Measurements from ENCODE around the gene TBC1D3E. TPM values are rescaled to one million over a fixed set of nuclear protein-coding genes. Genes with fewer than 3 reads are reported as not detected.
"Not testable (repeated sequence)": the region's sequence is repeated elsewhere in the genome, so short reads cannot be mapped to it uniquely, and the experiment has no call there.

The TBC1D3E gene
- 10 to 100 TPM in 1 of 4 donors, not detected in 3; 10.3 TPM for polyA plus RNA-seq
- long read RNA-seq, donor 1: 0 reads
- long read RNA-seq, donor 2: 0 reads
- long read RNA-seq, donor 3: 0 reads
- long read RNA-seq, donor 4: 0 reads
- long read RNA-seq, donor 5: 0 reads
- long read RNA-seq, donor 6: 0 reads
- long read RNA-seq, donor 7: 0 reads
- long read RNA-seq, donor 8: 0 reads
- long read RNA-seq, donor 9: 0 reads
- long read RNA-seq, donor 10: 0 reads

DNA sequence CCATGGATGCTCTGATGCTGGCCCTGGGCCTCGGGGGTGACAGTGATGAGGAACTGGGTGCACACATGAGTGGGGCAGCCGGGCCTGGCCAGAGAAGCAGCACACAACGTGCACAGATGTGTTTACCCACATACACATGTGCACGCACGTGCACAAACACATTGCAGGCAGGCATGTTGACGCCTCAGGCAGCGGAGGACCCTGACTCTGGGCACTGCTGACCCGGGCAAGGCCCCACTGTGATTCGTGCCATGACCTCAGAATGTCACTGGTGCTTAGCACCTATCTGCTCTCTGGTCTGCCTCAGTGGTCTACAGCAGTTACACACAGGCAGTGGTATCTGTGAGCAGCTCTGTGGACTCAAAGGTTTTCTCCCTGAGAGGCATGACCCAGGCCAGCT, at the start of gene TBC1D3E:
Gene TBC1D3E (plus strand): TSS at position 301 of the 400 bp plus-strand sequence. CDS start 1,545 bp downstream, outside the sequence.
- no CpG with 5 or more reads among the region's 9 CpGs for WGBS, 3 donors

DNA sequence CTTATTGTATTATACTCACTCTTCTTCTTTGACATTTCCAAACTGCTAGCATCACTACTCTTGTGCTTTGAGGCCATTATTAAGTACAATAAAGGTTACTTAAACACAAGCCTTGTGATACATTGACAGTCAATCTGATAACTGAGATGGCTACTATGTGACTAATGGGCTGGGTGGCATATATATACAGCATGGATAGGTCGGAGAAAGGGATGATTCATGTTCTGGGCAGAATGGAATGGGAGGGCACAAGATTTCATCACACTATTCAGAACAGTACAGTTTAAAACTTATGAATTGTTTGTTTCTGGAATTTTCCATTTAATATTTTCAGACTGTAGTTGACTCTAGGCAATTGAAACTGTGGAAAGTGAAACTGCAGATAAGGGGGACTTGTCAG, 40.4 kb upstream of the TBC1D3E start:
- not testable (repeated sequence) for H3K27ac ChIP-seq (ENCODE audit: low read depth in 1 of 3, low read length in 2 of 3); H3K4me1 ChIP-seq (ENCODE audit: control insufficient read depth in 3 of 3, insufficient read depth in 2 of 3, low read depth in 1 of 3, low read length in 2 of 3); H3K36me3 ChIP-seq (ENCODE audit: control insufficient read depth in 3 of 3, insufficient read depth in 2 of 3, low read depth in 1 of 3, low read length in 3 of 3); FAIRE-seq; H3K27me3 ChIP-seq (ENCODE audit: control insufficient read depth in 3 of 3, insufficient read depth in 3 of 3, low read length in 3 of 3); H3K9me3 ChIP-seq (ENCODE audit: control insufficient read depth in 2 of 2, insufficient read depth in 1 of 2, low read depth in 1 of 2, low read length in 1 of 2); DNase-seq; H3K4me3 ChIP-seq (ENCODE audit: low read depth in 1 of 3, low read length in 3 of 3)
- WGBS, 3 donors: no CpG with 5 or more reads among the region's 1 CpG

More for the DNA sequence above, at the start of gene TBC1D3E:
- not testable (repeated sequence) for FAIRE-seq; H3K36me3 ChIP-seq (ENCODE audit: control insufficient read depth in 3 of 3, insufficient read depth in 2 of 3, low read depth in 1 of 3, low read length in 3 of 3); H3K27ac ChIP-seq (ENCODE audit: low read depth in 1 of 3, low read length in 2 of 3); H3K27me3 ChIP-seq (ENCODE audit: control insufficient read depth in 3 of 3, insufficient read depth in 3 of 3, low read length in 3 of 3); DNase-seq; H3K4me3 ChIP-seq (ENCODE audit: low read depth in 1 of 3, low read length in 3 of 3); H3K9me3 ChIP-seq (ENCODE audit: control insufficient read depth in 2 of 2, insufficient read depth in 1 of 2, low read depth in 1 of 2, low read length in 1 of 2); H3K4me1 ChIP-seq (ENCODE audit: control insufficient read depth in 3 of 3, insufficient read depth in 2 of 3, low read depth in 1 of 3, low read length in 2 of 3)

DNA sequence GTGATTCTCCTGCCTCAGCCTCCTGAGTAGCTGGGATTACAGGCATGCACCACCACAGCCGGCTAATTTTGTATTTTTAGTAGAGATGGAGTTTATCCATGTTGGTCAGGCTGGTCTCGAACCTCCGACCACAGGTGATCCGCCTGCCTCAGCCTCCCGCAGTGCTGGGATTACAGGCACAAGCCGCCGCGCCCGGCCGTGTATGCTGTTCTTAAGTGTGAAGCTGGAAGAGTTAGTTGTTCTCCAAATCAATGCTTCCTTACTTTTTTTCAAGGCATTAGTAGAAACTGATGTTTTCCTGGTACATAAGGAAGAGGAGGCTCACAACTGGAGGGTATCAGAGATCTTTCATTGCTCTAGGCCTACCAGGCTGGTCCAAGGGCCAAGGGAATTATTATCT, 39.6 kb upstream of the TBC1D3E start:
- H3K27me3 ChIP-seq (ENCODE audit: control insufficient read depth in 3 of 3, insufficient read depth in 3 of 3, low read length in 3 of 3); H3K27ac ChIP-seq (ENCODE audit: low read depth in 1 of 3, low read length in 2 of 3); DNase-seq; H3K4me3 ChIP-seq (ENCODE audit: low read depth in 1 of 3, low read length in 3 of 3); FAIRE-seq; H3K9me3 ChIP-seq (ENCODE audit: control insufficient read depth in 2 of 2, insufficient read depth in 1 of 2, low read depth in 1 of 2, low read length in 1 of 2); H3K4me1 ChIP-seq (ENCODE audit: control insufficient read depth in 3 of 3, insufficient read depth in 2 of 3, low read depth in 1 of 3, low read length in 2 of 3); H3K36me3 ChIP-seq (ENCODE audit: control insufficient read depth in 3 of 3, insufficient read depth in 2 of 3, low read depth in 1 of 3, low read length in 3 of 3): not testable (repeated sequence)
- WGBS, 3 donors: 89 to 94% methylated on average over 6 of the region's 10 CpGs; no CpG with 5 or more reads in 1 of the 3 donors

DNA sequence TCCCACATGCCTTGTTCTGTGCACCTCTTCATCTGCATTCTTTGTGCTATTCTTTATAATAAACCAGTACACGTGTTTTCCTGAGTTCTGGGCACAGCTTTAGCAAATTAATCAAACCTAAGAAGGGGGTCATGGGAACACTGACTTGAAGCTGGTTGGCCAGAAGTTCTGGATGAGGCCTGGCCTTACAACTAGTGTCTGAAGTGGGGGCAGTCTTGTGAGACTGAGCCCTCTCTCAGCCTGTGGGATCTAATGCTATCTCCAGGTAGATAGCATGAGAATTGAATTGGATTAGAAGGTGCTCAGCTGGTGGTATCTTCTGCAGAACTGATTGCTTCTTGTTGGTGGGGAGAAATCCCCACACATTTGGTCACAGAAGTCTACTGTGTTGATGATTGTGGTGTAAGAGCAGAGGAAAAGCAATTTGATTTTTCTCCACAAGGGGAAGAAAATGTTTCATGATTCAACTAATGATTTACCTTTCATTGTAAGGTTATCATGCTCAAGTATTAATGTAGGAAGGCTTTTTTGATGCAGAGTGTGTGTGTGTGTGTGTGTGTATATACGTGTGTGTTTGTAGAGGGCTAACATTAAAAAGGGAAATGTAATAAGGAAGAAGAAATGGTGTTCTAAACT, 33.6 kb upstream of the TBC1D3E start:
- not testable (repeated sequence) for H3K9me3 ChIP-seq (ENCODE audit: control insufficient read depth in 2 of 2, insufficient read depth in 1 of 2, low read depth in 1 of 2, low read length in 1 of 2); FAIRE-seq; H3K4me1 ChIP-seq (ENCODE audit: control insufficient read depth in 3 of 3, insufficient read depth in 2 of 3, low read depth in 1 of 3, low read length in 2 of 3); H3K36me3 ChIP-seq (ENCODE audit: control insufficient read depth in 3 of 3, insufficient read depth in 2 of 3, low read depth in 1 of 3, low read length in 3 of 3); DNase-seq; H3K27ac ChIP-seq (ENCODE audit: low read depth in 1 of 3, low read length in 2 of 3); H3K4me3 ChIP-seq (ENCODE audit: low read depth in 1 of 3, low read length in 3 of 3); H3K27me3 ChIP-seq (ENCODE audit: control insufficient read depth in 3 of 3, insufficient read depth in 3 of 3, low read length in 3 of 3)
- no CpG with 5 or more reads among the region's 2 CpGs for WGBS, 3 donors

DNA sequence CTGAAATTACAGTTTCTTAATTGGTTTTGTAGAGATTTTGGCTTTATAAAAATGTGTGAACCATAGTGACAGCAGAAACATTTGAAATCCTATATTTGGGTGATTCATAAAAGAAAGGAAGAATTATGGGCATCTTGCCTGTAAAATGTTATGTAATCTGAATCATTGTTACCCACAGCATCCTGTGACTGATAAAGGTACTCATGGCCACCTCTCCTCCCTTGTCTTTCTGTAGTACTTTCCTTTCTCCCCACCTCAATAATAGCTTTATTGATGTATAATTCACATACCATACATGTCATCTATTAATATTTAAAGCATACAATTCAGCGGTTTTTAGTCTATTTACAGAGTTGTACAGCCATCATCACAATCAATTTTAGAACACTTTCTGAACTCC, 28.5 kb upstream of the TBC1D3E start:
- H3K4me1 ChIP-seq (ENCODE audit: control insufficient read depth in 3 of 3, insufficient read depth in 2 of 3, low read depth in 1 of 3, low read length in 2 of 3); H3K36me3 ChIP-seq (ENCODE audit: control insufficient read depth in 3 of 3, insufficient read depth in 2 of 3, low read depth in 1 of 3, low read length in 3 of 3); H3K27me3 ChIP-seq (ENCODE audit: control insufficient read depth in 3 of 3, insufficient read depth in 3 of 3, low read length in 3 of 3); DNase-seq; H3K9me3 ChIP-seq (ENCODE audit: control insufficient read depth in 2 of 2, insufficient read depth in 1 of 2, low read depth in 1 of 2, low read length in 1 of 2); FAIRE-seq; H3K4me3 ChIP-seq (ENCODE audit: low read depth in 1 of 3, low read length in 3 of 3); H3K27ac ChIP-seq (ENCODE audit: low read depth in 1 of 3, low read length in 2 of 3): not testable (repeated sequence)
- WGBS, 3 donors: no CpG with 5 or more reads among the region's 1 CpG

DNA sequence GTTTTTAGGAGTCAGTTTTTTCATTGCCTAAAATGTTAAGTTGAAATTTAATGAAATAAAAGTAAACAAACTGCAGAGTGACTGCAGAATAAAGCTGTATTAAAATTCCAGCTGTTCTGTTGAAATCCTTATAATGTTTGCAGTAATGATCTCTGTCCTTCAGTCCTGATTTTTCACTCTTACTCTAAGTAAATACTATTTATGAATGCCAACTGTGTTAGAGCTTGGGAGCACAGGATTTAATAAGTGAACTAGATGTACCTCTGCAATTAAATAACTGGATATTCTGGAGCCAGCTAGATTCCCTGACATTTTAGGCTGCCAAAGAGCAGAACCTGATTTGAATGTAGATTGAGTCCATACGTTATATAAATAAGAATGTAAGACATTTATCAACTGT, 7.9 kb upstream of the TBC1D3E start:
- H3K9me3 ChIP-seq (ENCODE audit: control insufficient read depth in 2 of 2, insufficient read depth in 1 of 2, low read depth in 1 of 2, low read length in 1 of 2); H3K27ac ChIP-seq (ENCODE audit: low read depth in 1 of 3, low read length in 2 of 3); H3K4me1 ChIP-seq (ENCODE audit: control insufficient read depth in 3 of 3, insufficient read depth in 2 of 3, low read depth in 1 of 3, low read length in 2 of 3); H3K4me3 ChIP-seq (ENCODE audit: low read depth in 1 of 3, low read length in 3 of 3); FAIRE-seq; DNase-seq; H3K36me3 ChIP-seq (ENCODE audit: control insufficient read depth in 3 of 3, insufficient read depth in 2 of 3, low read depth in 1 of 3, low read length in 3 of 3); H3K27me3 ChIP-seq (ENCODE audit: control insufficient read depth in 3 of 3, insufficient read depth in 3 of 3, low read length in 3 of 3): not testable (repeated sequence)
- no CpG with 5 or more reads among the region's 1 CpG for WGBS, 3 donors

DNA sequence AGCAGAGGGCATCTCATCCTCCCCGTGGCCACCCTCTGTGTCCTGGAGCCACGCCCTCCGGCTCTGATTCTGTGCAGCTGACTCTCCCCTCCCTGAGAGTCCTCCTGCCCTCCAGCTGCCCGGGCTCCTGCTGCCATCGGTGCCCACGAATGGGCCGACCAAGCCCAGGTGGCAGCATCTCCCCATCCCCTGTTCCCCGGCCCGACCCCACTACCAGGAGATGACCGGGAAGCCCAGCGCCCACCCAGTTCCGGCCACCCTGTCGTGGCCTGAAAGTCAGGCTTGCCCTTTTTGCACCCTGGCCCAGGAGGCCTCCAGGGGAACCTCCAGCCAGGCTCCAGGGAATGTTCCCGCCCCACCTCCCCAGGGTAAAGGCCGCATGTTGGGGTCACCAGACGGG, 7.1 kb downstream of the TBC1D3E start:
- FAIRE-seq; H3K9me3 ChIP-seq (ENCODE audit: control insufficient read depth in 2 of 2, insufficient read depth in 1 of 2, low read depth in 1 of 2, low read length in 1 of 2); H3K36me3 ChIP-seq (ENCODE audit: control insufficient read depth in 3 of 3, insufficient read depth in 2 of 3, low read depth in 1 of 3, low read length in 3 of 3); H3K4me1 ChIP-seq (ENCODE audit: control insufficient read depth in 3 of 3, insufficient read depth in 2 of 3, low read depth in 1 of 3, low read length in 2 of 3); H3K27me3 ChIP-seq (ENCODE audit: control insufficient read depth in 3 of 3, insufficient read depth in 3 of 3, low read length in 3 of 3); H3K4me3 ChIP-seq (ENCODE audit: low read depth in 1 of 3, low read length in 3 of 3); DNase-seq; H3K27ac ChIP-seq (ENCODE audit: low read depth in 1 of 3, low read length in 2 of 3): not testable (repeated sequence)
- WGBS, 3 donors: 88 to 95% (median 91%) methylated on average over 8 to 10 of the region's 16 CpGs
